Heart left ventricle (tissue), 16 donors: ENCODE results near the gene RPL3. TPM values are rescaled to one million over a fixed set of nuclear protein-coding genes. Genes with fewer than 3 reads are reported as not detected.

ENCODE experiments used
- ATAC-seq, 4 donors: fragments of 200-7000 bp; cut with Tn5 transposase; one replicate each; pipeline ENCODE4 v1.9.1; 2020 to 2022; ENCODE audit warnings: moderate library complexity in 4 of 4, mild to moderate bottlenecking in 3 of 4, moderate number of reproducible peaks in 1 of 4
- DNase-seq, 5 donors: peaks; one replicate each; pipeline ENCODE4 v3.0.0-alpha.2; 2020
- H3K27ac ChIP-seq, 12 donors: fragments of 200-600 bp; sonication (generic) in 4 of 12; one replicate each; pipeline versions ENCODE4 v1.5.0 to v1.8.0; 2016 to 2022; ENCODE audit warnings: mild to moderate bottlenecking in 2 of 12
- H3K27me3 ChIP-seq, 9 donors: fragments of 200-600 bp; sonication (generic) in 2 of 9; one replicate each; pipeline versions ENCODE4 v1.5.1 to v1.8.0; 2016 to 2022; ENCODE audit warnings: mild to moderate bottlenecking in 3 of 9
- H3K36me3 ChIP-seq, 9 donors: fragments of 200-600 bp; sonication (generic) in 2 of 9; one replicate each; pipeline versions ENCODE4 v1.5.0 to v1.8.0; 2018 to 2022; ENCODE audit warnings: mild to moderate bottlenecking in 2 of 9
- H3K4me1 ChIP-seq, 12 donors: fragments of 200-600 bp; sonication (generic) in 4 of 12; one replicate each; pipeline versions ENCODE4 v1.5.0 to v1.8.0; 2016 to 2022; ENCODE audit warnings: mild to moderate bottlenecking in 3 of 12
- H3K4me3 ChIP-seq, 12 donors: fragments of 200-600 bp; sonication (generic) in 4 of 12; one replicate each; pipeline versions ENCODE4 v1.5.0 to v1.8.0; 2017 to 2022; ENCODE audit warnings: mild to moderate bottlenecking in 9 of 12, moderate library complexity in 4 of 12
- H3K9me3 ChIP-seq, 12 donors: fragments of 200-600 bp; sonication (generic) in 4 of 12; one replicate each; pipeline versions ENCODE4 v1.5.0 to v1.8.0; 2016 to 2022; ENCODE audit warnings: mild to moderate bottlenecking in 1 of 12
- POLR2A ChIP-seq, 2 donors: fragments of 450-650 bp; IDR thresholded peaks; one replicate each; pipeline ENCODE4 v1.6.1; 2017; ENCODE audit warnings: antibody characterized with exemption in 2 of 2, mild to moderate bottlenecking in 2 of 2, moderate library complexity in 2 of 2
- WGBS, 4 donors: extraction: QIAGEN DNeasy Blood & Tissue Kit in 2 of 4; methylation state at CpG; one replicate each; pipeline versions ENCODE4 v1.1.5 to v1.1.7; 2013 to 2018; 5-methylcytosine and 5-hydroxymethylcytosine counted together
- intact Hi-C, 10 donors: fragments of 100-400 bp; cut with DNase I; formaldehyde crosslinking; loops; one replicate each; pipeline versions ENCODE4 v1.11.1 to v1.14.2; 2022
- polyA plus RNA-seq, 2 donors: library from polyadenylated mRNA; stranded (reverse); fragments of 200-250 nt; gene quantifications; one replicate each; pipeline ENCODE4 v1.2.3, GENCODE V29; 2013
- total RNA-seq, 9 donors: library from RNA; depleted of rRNA in 2 of 9; stranded (reverse); fragments of >200 nt in 2 of 9; fragmentation: NEBNext Ultra II Directional in 3 of 9; extraction: Animal tissue kit (Norgen Biotek cat#: 25700) in 3 of 9; gene quantifications; one replicate each; pipeline versions ENCODE4 v1.1.0 to v1.2.4, GENCODE V29; 2016 to 2023
- TF ChIP-seq, protein P1 (sequence below), 12 donors: fragments of 200-600 bp; sonication (generic) in 4 of 12; IDR thresholded peaks; one replicate each; pipeline versions ENCODE4 v1.5.0 to v1.8.0; 2018 to 2022; ENCODE audit warnings: antibody characterized with exemption in 12 of 12, mild to moderate bottlenecking in 5 of 12
- donor health status: ischemic (EF 13 %, LVEDD 7.1; RV severe dilation, severe dysfunction).
- donor health status: healthy with polysubstance abuse.
- donor health status: DM: no; HTN: yes; CAD: no.
- donor health status: DM: no; HTN: no; CAD: no.
- donor health status: ischemic (EF 25% LVEDD 6.9; RV normal size, moderate dysfunction).
- donor health status: ischemic (EF 25% LVEDD 5.7; RV mildly dilated, moderate dysfunction).
- donor health status: healthy.
- donor health status: DM: yes; HTN: yes; CAD: no.
- donor health status: ischemic (EF 35%, LVEDD 5.7; RV mildly dilated, moderate dysfunction).
- donor health status: nonischemic (EF 11% LVEDD 7.7; RV severe dilation, severe dysfunction).
- donor health status: DM: yes; HTN: yes; CAD: no.
- donor health status: PGD.
- donor health status: ischemic (EF 29% LVEDD 5.4; RV normal size, mild dysfunction).
- donor health status: nonischemic (EF 23%, LVEDD 6.1; RV moderate dilation, normal function).

The RPL3 gene
- total and polyA plus RNA-seq, 11 donors = 237 to 1,765 (median 336) TPM

DNA sequence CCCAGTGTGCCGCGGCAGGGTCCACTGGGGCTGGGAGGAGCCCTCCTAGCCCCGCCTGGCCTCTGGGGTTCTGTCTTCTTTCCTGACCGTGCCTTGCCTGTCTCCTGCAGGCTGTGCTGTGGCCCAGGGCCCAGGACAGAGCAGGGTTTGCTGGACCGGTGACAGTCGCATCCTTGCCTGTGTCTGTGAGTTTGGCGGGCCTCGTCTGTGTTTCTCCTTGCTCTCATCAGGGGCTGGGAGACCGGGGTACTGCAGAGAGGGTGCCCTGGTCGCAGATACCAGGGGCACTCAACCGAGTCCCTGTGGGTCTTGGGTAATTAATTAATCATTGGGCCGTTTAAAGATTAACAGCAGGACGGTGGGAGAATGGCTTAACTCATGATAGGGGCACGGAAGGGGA is 29.9 kb downstream of the RPL3 start:
- no peak for DNase-seq
- H3K9me3 ChIP-seq = peaks cover 0 to 8% (median 2%) of the 10 kb centered on the region in 12 donors
- no peaks in the 10 kb centered on the region for H3K27me3 ChIP-seq
- H3K36me3 ChIP-seq = no peaks in the 10 kb centered on the region
- intact Hi-C loops = no loop called here
- ATAC-seq = no peak
- H3K4me3 ChIP-seq = no peak overlapping the region
- WGBS, 4 donors = 79 to 82% (median 81%) methylated on average over 2 to 14 of the region's 14 CpGs
- H3K27ac ChIP-seq = no peak overlapping the region
- peaks cover 14 to 54% (median 31%) of the 10 kb centered on the region in 12 donors for H3K4me1 ChIP-seq
- no peak for TF ChIP-seq POLR2A (IDR thresholded peaks at IDR 0.05)
- TF ChIP-seq, protein P1, sequence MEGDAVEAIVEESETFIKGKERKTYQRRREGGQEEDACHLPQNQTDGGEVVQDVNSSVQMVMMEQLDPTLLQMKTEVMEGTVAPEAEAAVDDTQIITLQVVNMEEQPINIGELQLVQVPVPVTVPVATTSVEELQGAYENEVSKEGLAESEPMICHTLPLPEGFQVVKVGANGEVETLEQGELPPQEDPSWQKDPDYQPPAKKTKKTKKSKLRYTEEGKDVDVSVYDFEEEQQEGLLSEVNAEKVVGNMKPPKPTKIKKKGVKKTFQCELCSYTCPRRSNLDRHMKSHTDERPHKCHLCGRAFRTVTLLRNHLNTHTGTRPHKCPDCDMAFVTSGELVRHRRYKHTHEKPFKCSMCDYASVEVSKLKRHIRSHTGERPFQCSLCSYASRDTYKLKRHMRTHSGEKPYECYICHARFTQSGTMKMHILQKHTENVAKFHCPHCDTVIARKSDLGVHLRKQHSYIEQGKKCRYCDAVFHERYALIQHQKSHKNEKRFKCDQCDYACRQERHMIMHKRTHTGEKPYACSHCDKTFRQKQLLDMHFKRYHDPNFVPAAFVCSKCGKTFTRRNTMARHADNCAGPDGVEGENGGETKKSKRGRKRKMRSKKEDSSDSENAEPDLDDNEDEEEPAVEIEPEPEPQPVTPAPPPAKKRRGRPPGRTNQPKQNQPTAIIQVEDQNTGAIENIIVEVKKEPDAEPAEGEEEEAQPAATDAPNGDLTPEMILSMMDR (IDR thresholded peaks at IDR 0.05) = no peak

DNA sequence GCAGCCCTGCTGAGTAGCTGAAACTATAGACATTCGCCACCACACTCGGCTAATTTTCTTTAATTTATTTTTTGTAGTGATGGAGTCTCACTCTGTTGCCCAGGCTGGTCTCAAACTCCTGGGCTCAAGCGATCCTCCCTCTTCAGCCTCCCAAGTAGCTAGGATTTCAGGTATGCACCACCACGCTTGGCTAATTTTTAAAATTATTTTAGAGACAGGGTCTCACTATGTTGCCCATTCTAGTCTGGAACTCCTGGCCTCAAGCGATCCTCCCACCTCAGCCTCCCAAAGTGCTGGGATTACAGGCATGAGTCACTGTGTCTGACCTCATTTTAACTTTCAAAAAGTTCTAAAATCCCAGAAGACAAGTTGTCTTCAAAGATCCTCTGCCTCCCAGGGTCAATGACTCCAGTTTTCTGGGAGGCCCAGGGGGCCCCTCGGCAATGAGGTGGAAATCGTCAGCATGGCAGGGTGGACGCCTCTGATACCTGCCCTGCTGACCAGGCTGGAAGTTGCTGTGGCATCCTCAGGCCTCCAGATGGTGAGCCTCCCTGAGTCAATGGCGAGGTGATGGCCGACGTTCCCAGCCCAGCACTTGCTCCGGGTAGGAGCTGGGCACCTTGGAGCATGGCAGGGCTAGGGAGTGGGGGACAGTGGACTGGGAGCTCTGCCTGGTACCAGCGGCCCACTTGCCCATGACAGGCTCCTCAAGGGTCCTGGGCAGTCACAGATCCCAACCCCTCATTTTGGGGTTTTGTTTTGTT is 31.1 kb downstream of the RPL3 start:
- TF ChIP-seq, protein P1 (IDR thresholded peaks at IDR 0.05) = no peak
- no peak for TF ChIP-seq POLR2A (IDR thresholded peaks at IDR 0.05)
- no peak overlapping the region for H3K27ac ChIP-seq
- ATAC-seq (no peak), DNase-seq (no peak)
- no peaks in the 10 kb centered on the region for H3K36me3 ChIP-seq
- peaks cover 0 to 8% (median 2%) of the 10 kb centered on the region in 12 donors for H3K9me3 ChIP-seq
- intact Hi-C loops = no loop called here
- 94 to 97% (median 96%) methylated on average over 12 to 13 of the region's 13 CpGs for WGBS, 4 donors
- no peaks in the 10 kb centered on the region for H3K27me3 ChIP-seq
- H3K4me3 ChIP-seq = no peak overlapping the region
- H3K4me1 ChIP-seq = peaks cover 18 to 64% (median 39%) of the 10 kb centered on the region in 12 donors

DNA sequence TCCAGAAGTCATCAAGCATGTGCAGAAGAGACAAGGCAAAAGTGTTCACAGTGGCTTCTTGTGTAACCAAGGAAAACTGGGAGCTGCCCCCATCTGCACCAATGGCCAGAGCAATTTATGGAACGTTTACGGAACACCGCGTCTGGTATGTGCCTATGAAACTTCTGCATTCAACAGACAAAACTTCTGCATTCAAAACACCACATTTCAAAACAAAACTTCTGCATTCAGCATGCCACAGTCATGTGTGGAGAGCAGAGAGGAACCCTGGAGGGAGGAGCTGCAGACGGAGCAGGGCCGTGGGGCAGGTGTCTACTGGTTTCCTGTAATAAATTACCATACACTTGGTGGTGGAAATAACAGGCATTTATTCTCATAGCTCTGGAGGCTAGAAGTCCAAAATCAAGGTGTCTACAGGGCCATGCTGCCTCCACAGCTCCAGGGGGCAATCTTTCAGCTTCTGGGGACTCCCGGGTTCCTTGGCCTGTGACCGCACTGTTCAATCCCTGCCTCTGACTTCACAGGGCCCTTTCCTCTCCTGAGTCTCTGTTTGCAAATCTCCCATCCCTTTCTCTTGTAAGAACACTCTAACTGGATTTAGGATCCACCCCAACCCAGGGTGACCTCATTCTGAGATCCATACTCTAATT is 32.2 kb downstream of the RPL3 start:
- H3K4me1 ChIP-seq = peaks cover 20 to 68% (median 42%) of the 10 kb centered on the region in 12 donors
- H3K27ac ChIP-seq = peak overlapping the region in 2 of 12 donors; percentile 29 to 73
- intact Hi-C loops = no loop called here
- TF ChIP-seq POLR2A (IDR thresholded peaks at IDR 0.05) = no peak
- TF ChIP-seq, protein P1 (IDR thresholded peaks at IDR 0.05) = no peak
- H3K4me3 ChIP-seq = no peak overlapping the region
- ATAC-seq = peak in 1 of 4 donors; percentile 9
- no peaks in the 10 kb centered on the region for H3K36me3 ChIP-seq
- peak in 1 of 5 donors; percentile 41 for DNase-seq
- no peaks in the 10 kb centered on the region for H3K27me3 ChIP-seq
- peaks cover 0 to 8% (median 2%) of the 10 kb centered on the region in 12 donors for H3K9me3 ChIP-seq
- WGBS, 4 donors = 77 to 88% (median 84%) methylated on average over 8 of the region's 8 CpGs

DNA sequence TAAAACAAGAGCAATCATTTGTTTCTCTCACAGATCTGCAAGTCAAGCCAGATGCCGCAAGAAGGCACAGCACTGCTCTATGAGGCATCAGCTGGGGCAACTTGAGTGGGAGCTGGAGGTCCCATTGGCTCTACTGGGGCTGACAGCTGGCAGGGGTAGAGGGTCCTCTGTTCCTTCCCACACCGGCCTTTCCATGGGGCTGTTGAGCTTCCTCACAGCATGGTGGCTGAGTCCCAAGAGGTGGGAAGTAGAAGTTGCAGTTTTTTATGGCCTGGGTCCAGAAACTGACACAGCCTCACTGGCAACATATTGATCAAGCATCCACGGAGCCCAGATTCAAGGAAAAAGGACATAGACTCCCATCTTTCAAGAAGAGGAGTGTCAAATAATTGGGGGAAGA is 34.4 kb downstream of the RPL3 start:
- H3K4me1 ChIP-seq = peaks cover 5 to 64% (median 24%) of the 10 kb centered on the region in 12 donors
- no peaks in the 10 kb centered on the region for H3K27me3 ChIP-seq
- H3K27ac ChIP-seq = no peak overlapping the region
- TF ChIP-seq POLR2A (IDR thresholded peaks at IDR 0.05) = no peak
- TF ChIP-seq, protein P1 (IDR thresholded peaks at IDR 0.05) = no peak
- WGBS, 4 donors = 91 to 100% (median 92%) methylated on average over 3 of the region's 3 CpGs
- H3K36me3 ChIP-seq = no peaks in the 10 kb centered on the region
- intact Hi-C loops = no loop called here
- DNase-seq (no peak), ATAC-seq (no peak)
- H3K4me3 ChIP-seq = no peak overlapping the region
- peaks cover 0 to 8% (median 2%) of the 10 kb centered on the region in 12 donors for H3K9me3 ChIP-seq
